Gastrocnemius medialis (tissue), 4 donors: Measurements from ENCODE around the gene MICB. TPM values are rescaled to one million over a fixed set of nuclear protein-coding genes. Genes with fewer than 3 reads are reported as not detected.
A peak's percentile ranks its signal among the peaks of the same experiment; 100 is the strongest.
"Not testable (repeated sequence)": the region's sequence is repeated elsewhere in the genome, so short reads cannot be mapped to it uniquely, and the experiment has no call there.

ENCODE experiments used
- ATAC-seq, 2 donors: fragments of 150-250 bp; one replicate each; pipeline ENCODE4 v1.9.1; 2016
- DNase-seq, 2 donors: peaks; one replicate each; pipeline ENCODE4 v3.0.0-alpha.2; 2019
- H3K27ac ChIP-seq, 4 donors: fragments of 200-600 bp; sonication (generic); 1 replicate in 1 of 4; 2 replicates in 3 of 4; pipeline ENCODE4 v1.5.1; 2016 to 2018; ENCODE audit warnings: mild to moderate bottlenecking in 2 of 4, moderate library complexity in 1 of 4
- H3K27me3 ChIP-seq, 3 donors: fragments of 200-600 bp; sonication (generic) in 2 of 3; 1 replicate in 1 of 3; 2 replicates in 2 of 3; pipeline versions ENCODE4 v1.5.1 to v1.6.0; 2016 to 2019; ENCODE audit warnings: mild to moderate bottlenecking in 1 of 3, moderate library complexity in 1 of 3
- H3K36me3 ChIP-seq, 2 donors: fragments of 200-600 bp; sonication (generic) in 1 of 2; one replicate each; pipeline ENCODE4 v1.5.1; 2017 to 2018
- H3K4me1 ChIP-seq, 2 donors: fragments of 200-600 bp; sonication (generic) in 1 of 2; one replicate each; pipeline ENCODE4 v1.5.1; 2016 to 2017; ENCODE audit warnings: mild to moderate bottlenecking in 2 of 2
- H3K4me3 ChIP-seq, 4 donors: fragments of 200-600 bp; sonication (generic) in 3 of 4; 1 replicate in 1 of 4; 2 replicates in 3 of 4; pipeline ENCODE4 v1.5.1; 2016 to 2019; ENCODE audit warnings: mild to moderate bottlenecking in 2 of 4
- H3K9me3 ChIP-seq, 3 donors: fragments of 200-600 bp; sonication (generic) in 2 of 3; 1 replicate in 1 of 3; 2 replicates in 2 of 3; pipeline ENCODE4 v1.5.1; 2016 to 2019
- POLR2A ChIP-seq, 2 donors: fragments of 450-650 bp; IDR thresholded peaks; one replicate each; pipeline ENCODE4 v1.6.1; 2017; ENCODE audit warnings: antibody characterized with exemption in 2 of 2, mild to moderate bottlenecking in 2 of 2, moderate library complexity in 2 of 2
- in situ Hi-C, 4 donors: fragments of 200-750 bp; cut with MboI; loops; one replicate each; pipeline versions ENCODE4 v1.15.0 to v1.8.0; 2017; ENCODE audit warnings: low sequenced_read_pairs in 4 of 4
- intact Hi-C: fragments of 100-400 bp; cut with DNase I; formaldehyde crosslinking; loops from one replicate; pipeline ENCODE4 v1.15.1; 2023; ENCODE audit warnings: low total_unique reads
- total RNA-seq, 4 donors: library from RNA; depleted of rRNA; stranded (reverse); fragments of >200 nt; gene quantifications; one replicate each; pipeline versions ENCODE4 v1.1.0 to v1.2.3, GENCODE V29; 2016
- TF ChIP-seq, protein P1 (sequence below), 5 experiments: fragments of 450-650 bp in 3 of 5; fragments of 200-600 bp in 2 of 5; sonication (generic) in 2 of 5; IDR thresholded peaks in 4 of 5; conservative IDR thresholded peaks in 1 of 5; 1 replicate in 4 of 5; 2 replicates in 1 of 5; pipeline ENCODE4 v1.5.1; 2016 to 2019; ENCODE audit warnings: antibody characterized with exemption in 5 of 5, mild to moderate bottlenecking in 3 of 5, moderate library complexity in 3 of 5

MICB gene
- total RNA-seq, 4 donors from 2014 or later, result 0.20 to 1.2 (median 0.50) TPM

DNA sequence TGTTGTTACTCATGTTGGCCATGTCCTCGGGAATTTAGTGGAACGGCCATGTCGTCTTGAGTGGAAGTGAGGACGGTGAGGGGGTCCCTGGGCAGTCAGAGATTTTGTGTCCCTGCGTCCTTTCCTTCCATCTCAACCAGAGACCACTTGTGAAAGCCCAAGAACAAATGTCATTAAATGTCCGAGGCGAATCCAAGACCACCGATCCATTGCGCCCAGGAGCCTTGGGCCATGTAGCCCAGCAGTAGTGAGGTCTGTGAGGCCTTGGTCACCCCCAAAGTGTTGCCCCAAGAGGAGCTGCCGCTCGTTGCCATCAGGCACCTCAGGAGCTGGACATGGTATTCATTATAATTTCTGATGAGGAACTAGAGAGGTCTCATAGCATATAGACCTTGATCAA lies 17.4 kb upstream of the MICB start:
- Histone ChIP-seq H3K27ac (no peak overlapping the region), H3K4me1 (no peaks in the 10 kb centered on the region), H3K36me3 (no peaks in the 10 kb centered on the region), H3K27me3 (peaks cover 0 to 3% (median 0%) of the 10 kb centered on the region in 3 donors), H3K9me3 (no peaks in the 10 kb centered on the region), H3K4me3 (no peak overlapping the region)
- ATAC-seq (no peak), DNase-seq (no peak)
- intact Hi-C loops (no loop called here), in situ Hi-C loops (no loop called here)
- TF ChIP-seq, protein P1, sequence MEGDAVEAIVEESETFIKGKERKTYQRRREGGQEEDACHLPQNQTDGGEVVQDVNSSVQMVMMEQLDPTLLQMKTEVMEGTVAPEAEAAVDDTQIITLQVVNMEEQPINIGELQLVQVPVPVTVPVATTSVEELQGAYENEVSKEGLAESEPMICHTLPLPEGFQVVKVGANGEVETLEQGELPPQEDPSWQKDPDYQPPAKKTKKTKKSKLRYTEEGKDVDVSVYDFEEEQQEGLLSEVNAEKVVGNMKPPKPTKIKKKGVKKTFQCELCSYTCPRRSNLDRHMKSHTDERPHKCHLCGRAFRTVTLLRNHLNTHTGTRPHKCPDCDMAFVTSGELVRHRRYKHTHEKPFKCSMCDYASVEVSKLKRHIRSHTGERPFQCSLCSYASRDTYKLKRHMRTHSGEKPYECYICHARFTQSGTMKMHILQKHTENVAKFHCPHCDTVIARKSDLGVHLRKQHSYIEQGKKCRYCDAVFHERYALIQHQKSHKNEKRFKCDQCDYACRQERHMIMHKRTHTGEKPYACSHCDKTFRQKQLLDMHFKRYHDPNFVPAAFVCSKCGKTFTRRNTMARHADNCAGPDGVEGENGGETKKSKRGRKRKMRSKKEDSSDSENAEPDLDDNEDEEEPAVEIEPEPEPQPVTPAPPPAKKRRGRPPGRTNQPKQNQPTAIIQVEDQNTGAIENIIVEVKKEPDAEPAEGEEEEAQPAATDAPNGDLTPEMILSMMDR (IDR thresholded peaks at IDR 0.05 in 4 of 5, conservative IDR thresholded peaks at IDR 0.05 in 1 of 5), result no peak
- no peak for TF ChIP-seq POLR2A (IDR thresholded peaks at IDR 0.05)

DNA sequence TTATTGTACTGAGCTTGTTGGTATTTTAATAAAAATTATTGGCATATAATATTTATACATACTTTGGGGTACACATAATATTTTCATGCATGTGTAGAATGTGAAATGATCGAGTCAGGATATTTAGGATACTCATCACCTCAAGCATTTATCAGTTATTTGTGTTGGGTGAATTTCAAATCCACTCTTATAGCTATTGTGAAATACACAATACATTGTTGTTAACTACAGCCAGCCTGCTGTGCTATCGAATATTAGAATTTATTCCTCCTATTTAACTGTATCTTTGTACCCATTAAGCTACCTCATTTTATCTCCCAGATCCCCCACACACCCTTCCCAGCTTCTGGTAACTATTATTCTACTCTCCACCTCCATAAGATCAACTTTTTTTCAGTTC lies 14.6 kb upstream of the MICB start:
- in situ Hi-C loops (no loop called here), intact Hi-C loops (no loop called here)
- Histone ChIP-seq H3K4me3 (no peak overlapping the region), H3K9me3 (no peaks in the 10 kb centered on the region), H3K4me1 (no peaks in the 10 kb centered on the region), H3K27me3 (no peaks in the 10 kb centered on the region), H3K36me3 (no peaks in the 10 kb centered on the region), H3K27ac (no peak overlapping the region)
- DNase-seq (no peak), ATAC-seq (no peak)
- no peak for TF ChIP-seq POLR2A (IDR thresholded peaks at IDR 0.05)
- TF ChIP-seq, protein P1 (IDR thresholded peaks at IDR 0.05 in 4 of 5, conservative IDR thresholded peaks at IDR 0.05 in 1 of 5), result no peak

DNA sequence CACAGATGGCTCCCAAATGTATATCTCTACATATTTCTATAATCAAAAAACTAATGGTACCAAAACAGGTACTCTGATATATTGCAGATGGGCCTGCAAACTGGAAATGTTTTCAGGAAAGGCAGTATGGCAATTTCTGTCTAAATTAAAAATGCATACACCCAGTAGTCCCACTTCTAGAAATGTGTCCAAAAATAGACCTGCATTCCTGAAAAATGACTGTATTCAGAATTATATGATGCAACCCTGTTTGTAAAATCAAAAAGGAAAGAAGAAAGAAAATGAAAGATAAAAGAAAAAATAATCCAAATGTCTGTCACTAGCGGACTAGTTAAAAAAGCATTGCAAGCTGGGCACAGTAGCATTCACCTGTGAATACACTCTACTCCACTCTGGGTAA lies 12.9 kb upstream of the MICB start:
- DNase-seq, result no peak
- Histone ChIP-seq H3K27me3 (no peaks in the 10 kb centered on the region), H3K36me3 (no peaks in the 10 kb centered on the region), H3K9me3 (no peaks in the 10 kb centered on the region), H3K27ac (no peak overlapping the region), H3K4me1 (no peaks in the 10 kb centered on the region), H3K4me3 (no peak overlapping the region)
- no peak for ATAC-seq
- in situ Hi-C loops, result no loop called here
- TF ChIP-seq POLR2A (IDR thresholded peaks at IDR 0.05), result no peak
- TF ChIP-seq, protein P1 (IDR thresholded peaks at IDR 0.05 in 4 of 5, conservative IDR thresholded peaks at IDR 0.05 in 1 of 5), result no peak
- intact Hi-C loops, result loop anchor here (2.0 kb wide), 1 partner anchor 98 kb away; no protein-coding TSS in a partner anchor

DNA sequence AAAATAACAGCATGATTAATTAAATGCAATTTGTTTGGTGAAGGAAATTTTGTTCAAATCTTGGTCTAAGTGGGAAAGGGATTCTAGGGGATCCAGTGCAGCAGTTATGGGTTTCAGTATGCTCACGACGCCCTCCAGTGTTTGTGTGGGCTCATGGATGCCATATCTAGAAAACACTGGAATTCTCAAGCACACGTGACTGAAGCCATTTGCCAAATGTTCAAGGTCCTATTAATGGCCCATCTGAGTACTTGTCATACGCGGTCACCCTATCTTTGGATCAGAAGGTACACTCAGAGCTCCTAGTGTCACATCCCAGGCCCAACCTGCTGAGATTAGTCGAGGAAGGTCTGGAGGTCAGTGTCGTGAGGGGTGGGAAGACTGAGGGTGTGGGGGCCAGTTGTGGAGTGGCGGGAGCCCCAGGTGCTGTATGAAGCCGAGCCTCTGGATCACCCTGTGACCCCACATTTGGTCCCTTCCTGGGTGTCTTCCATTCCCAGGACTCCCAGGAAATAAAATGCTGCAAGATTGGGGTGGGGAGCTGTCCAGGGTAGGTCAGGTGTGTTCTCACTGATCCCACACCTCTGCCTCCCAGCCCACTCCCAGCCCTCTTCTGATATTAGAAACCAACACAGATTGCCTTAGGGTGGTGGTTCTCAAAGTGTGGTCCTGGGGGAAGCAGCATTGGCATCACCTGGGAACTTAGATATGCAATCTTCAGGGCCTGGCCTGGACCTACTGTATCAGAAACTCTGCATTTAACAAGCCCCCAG lies 11.7 kb upstream of the MICB start:
- in situ Hi-C loops, DNase-seq, intact Hi-C loops, H3K27ac ChIP-seq, H3K4me3 ChIP-seq, H3K4me1 ChIP-seq, H3K9me3 ChIP-seq, H3K27me3 ChIP-seq, H3K36me3 ChIP-seq: not testable (repeated sequence)
- ATAC-seq, result peak in 1 of 2 donors; percentile 60

DNA sequence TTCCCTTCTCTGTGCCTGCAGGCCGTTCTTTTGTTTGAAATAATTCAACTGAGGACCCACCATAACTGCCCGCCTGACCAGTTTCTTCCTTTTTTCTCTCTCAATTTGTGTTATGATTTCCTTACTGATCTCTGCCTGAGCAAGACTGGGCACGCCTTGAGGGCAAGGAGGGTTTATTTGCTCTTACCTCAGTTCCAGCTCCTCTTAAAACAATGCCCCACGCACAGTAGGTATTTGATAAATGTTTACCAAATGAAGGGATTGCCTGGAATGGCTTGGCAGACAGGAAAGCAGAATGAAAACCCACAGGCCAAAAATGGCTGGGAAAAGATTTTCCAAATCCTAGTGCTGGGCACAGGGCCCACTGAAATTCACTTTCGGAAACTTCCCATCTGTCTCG lies 10.3 kb upstream of the MICB start:
- intact Hi-C loops, H3K9me3 ChIP-seq, H3K4me1 ChIP-seq, H3K27ac ChIP-seq, H3K4me3 ChIP-seq, DNase-seq, H3K36me3 ChIP-seq, ATAC-seq, H3K27me3 ChIP-seq, in situ Hi-C loops: not testable (repeated sequence)
